ENCODE measurements around the gene CHCHD3.

- TF ChIP-seq CTCF (optimal IDR thresholded peaks at IDR 0.05 in 1 of 3, IDR thresholded peaks at IDR 0.05 in 1 of 3, conservative IDR thresholded peaks at IDR 0.05 in 1 of 3; ENCODE audit: extremely low read depth in 1 of 3, insufficient read depth in 2 of 3, low read length in 3 of 3) (no peak), EZH2 (IDR thresholded peaks at IDR 0.05; ENCODE audit: low read length) (no peak)
These were observed 104.7 kb downstream of the CHCHD3 start for GRCh38 chr7:132977234-132977633.
